ENCODE results near the gene NOTCH1. TPM values are rescaled to one million over a fixed set of nuclear protein-coding genes. Genes with fewer than 3 reads are reported as not detected.

The NOTCH1 gene
- total and polyA plus RNA-seq, 2 of the 8 experiments (the other 6 are each of a cell fraction or from before 2014, with no cell fraction given): 6.9 to 55.6 TPM

- Histone ChIP-seq H3K14ac (ENCODE audit: insufficient read length) (no peak overlapping the region), H2BK5ac (ENCODE audit: low read depth, low read length) (no peak overlapping the region), H2AFZ (ENCODE audit: low read length) (no peak overlapping the region), H3K27ac (ENCODE audit: low read depth, low read length) (no peak overlapping the region), H2BK15ac (ENCODE audit: low read length) (no peak overlapping the region), H3K23ac (ENCODE audit: insufficient read length) (no peak overlapping the region), H3K9ac (replicated peaks in 1 of 4; ENCODE audit: extremely low read depth in 1 of 4, low read depth in 3 of 4, low read length in 3 of 4) (no peak overlapping the region), H3K56ac (replicated peaks; ENCODE audit: insufficient read length, low read depth, low read length) (no peak overlapping the region), H4K91ac (replicated peaks; ENCODE audit: insufficient read length, low read length) (no peak overlapping the region), H2BK20ac (ENCODE audit: low read length) (no peak overlapping the region), H2AK5ac (ENCODE audit: low read depth, low read length) (no peak overlapping the region), H3K36me3 (ENCODE audit: control insufficient read depth in 2 of 4, insufficient read depth in 4 of 4, low read length in 3 of 4) (peaks cover 36 to 76% (median 72%) of the 10 kb centered on the region in 4 experiments), H3K27me3 (replicated peaks in 1 of 4; ENCODE audit: control insufficient read depth in 3 of 4, extremely low read depth in 1 of 4, insufficient read depth in 3 of 4, low read length in 3 of 4) (no peaks in the 10 kb centered on the region), H2BK120ac (replicated peaks; ENCODE audit: low read depth, low read length) (no peak overlapping the region), H3K79me2 (ENCODE audit: control insufficient read depth in 1 of 2, insufficient read depth in 2 of 2, low read length in 2 of 2) (no peaks in the 10 kb centered on the region), H3K9me3 (ENCODE audit: insufficient read depth in 2 of 2, low read depth in 1 of 2, low read length in 1 of 2) (no peaks in the 10 kb centered on the region), H4K20me1 (replicated peaks in 1 of 2; ENCODE audit: control insufficient read depth in 1 of 2, insufficient read depth in 2 of 2, low read length in 2 of 2) (peaks cover 7 to 25% of the 10 kb centered on the region in 2 experiments), H3K4me1 (replicated peaks in 1 of 4; ENCODE audit: control insufficient read depth in 3 of 4, insufficient read depth in 4 of 4, low read length in 3 of 4) (no peaks in the 10 kb centered on the region), H3K4me2 (ENCODE audit: insufficient read depth in 1 of 2, low read depth in 2 of 2, low read length in 2 of 2) (no peak overlapping the region), H3K4me3 (ENCODE audit: extremely low read depth in 1 of 4, insufficient read depth in 2 of 4, low read depth in 3 of 4, low read length in 4 of 4) (no peak overlapping the region), H3K4ac (replicated peaks; ENCODE audit: insufficient read length, low read depth, low read length) (no peak overlapping the region), H4K5ac (ENCODE audit: insufficient read length, low read depth, low read length) (no peak overlapping the region), H3K23me2 (ENCODE audit: low read depth, low read length) (no peaks in the 10 kb centered on the region), H3K79me1 (ENCODE audit: low read depth, low read length) (no peaks in the 10 kb centered on the region; the same call in 1 of the 2 replicates), H2BK12ac (ENCODE audit: low read depth, low read length) (no peak overlapping the region), H3K18ac (ENCODE audit: extremely low read depth, low read length) (no peak overlapping the region), H4K8ac (ENCODE audit: extremely low read depth, insufficient read depth, low read length) (no peak overlapping the region)
- ChIA-PET POLR2A (ENCODE audit: partially characterized antibody) (no interaction called here), CTCF (ENCODE audit: partially characterized antibody) (interaction anchor here (0.7 to 1.5 kb wide), 6 partner anchors 13 to 139 kb away, joined by 3 to 6 read pairs (median 3); partner anchors contain the start of gene INPP5E)
- DNase-seq (ENCODE audit: low read depth in 1 of 2, low spot score in 2 of 2): no peak
- FAIRE-seq: no peak
- WGBS, 2 experiments (ENCODE audit: extremely low coverage in 1 of 2, insufficient coverage in 1 of 2, insufficient read length in 1 of 2, insufficient replicate concordance in 2 of 2, low coverage in 1 of 2, low lambda C conversion rate in 2 of 2, missing lambda C conversion rate in 1 of 2): 94% methylated on average over 28 of the region's 28 CpGs; no CpG with 5 or more reads in 1 of the 2 experiments
- TF ChIP-seq SIX5 (IDR thresholded peaks at IDR 0.05; ENCODE audit: low read depth, low read length): no peak
- TF ChIP-seq RNF2 (IDR thresholded peaks at IDR 0.05; ENCODE audit: borderline replicate concordance, low read depth, low read length, missing control alignments, poor library complexity, severe bottlenecking): no peak
- no peak for TF ChIP-seq EP300 (IDR thresholded peaks at IDR 0.05; ENCODE audit: borderline replicate concordance in 1 of 2, low read depth in 2 of 2, low read length in 2 of 2)
- no peak for TF ChIP-seq E2F6 (IDR thresholded peaks at IDR 0.05)
- TF ChIP-seq TAF7 (optimal IDR thresholded peaks at IDR 0.05; ENCODE audit: borderline replicate concordance, low read depth, low read length): no peak
- no peak for TF ChIP-seq HDAC2 (IDR thresholded peaks at IDR 0.05; ENCODE audit: borderline replicate concordance in 1 of 2, low read depth in 2 of 2, low read length in 2 of 2)
- no peak for TF ChIP-seq CBX5 (IDR thresholded peaks at IDR 0.05; ENCODE audit: low read depth, low read length)
- TF ChIP-seq EZH2 (IDR thresholded peaks at IDR 0.05; ENCODE audit: low read depth, low read length, severe bottlenecking): no peak
- TF ChIP-seq BACH1 (IDR thresholded peaks at IDR 0.05; ENCODE audit: low read length): no peak
- TF ChIP-seq ZNF274 (IDR thresholded peaks at IDR 0.05; ENCODE audit: borderline replicate concordance, extremely low read depth, low read length): no peak
Measured at GRCh38 chr9:136459425-136459824, 86.4 kb downstream of the NOTCH1 start.
